ENCODE results near the gene ACOX3. TPM values are rescaled to one million over a fixed set of nuclear protein-coding genes. Genes with fewer than 3 reads are reported as not detected.

Gene ACOX3
- total and polyA plus RNA-seq, 2 of the 8 experiments (the other 6 are each of a cell fraction or from before 2014, with no cell fraction given), result 2.5 to 9.9 TPM

DNA sequence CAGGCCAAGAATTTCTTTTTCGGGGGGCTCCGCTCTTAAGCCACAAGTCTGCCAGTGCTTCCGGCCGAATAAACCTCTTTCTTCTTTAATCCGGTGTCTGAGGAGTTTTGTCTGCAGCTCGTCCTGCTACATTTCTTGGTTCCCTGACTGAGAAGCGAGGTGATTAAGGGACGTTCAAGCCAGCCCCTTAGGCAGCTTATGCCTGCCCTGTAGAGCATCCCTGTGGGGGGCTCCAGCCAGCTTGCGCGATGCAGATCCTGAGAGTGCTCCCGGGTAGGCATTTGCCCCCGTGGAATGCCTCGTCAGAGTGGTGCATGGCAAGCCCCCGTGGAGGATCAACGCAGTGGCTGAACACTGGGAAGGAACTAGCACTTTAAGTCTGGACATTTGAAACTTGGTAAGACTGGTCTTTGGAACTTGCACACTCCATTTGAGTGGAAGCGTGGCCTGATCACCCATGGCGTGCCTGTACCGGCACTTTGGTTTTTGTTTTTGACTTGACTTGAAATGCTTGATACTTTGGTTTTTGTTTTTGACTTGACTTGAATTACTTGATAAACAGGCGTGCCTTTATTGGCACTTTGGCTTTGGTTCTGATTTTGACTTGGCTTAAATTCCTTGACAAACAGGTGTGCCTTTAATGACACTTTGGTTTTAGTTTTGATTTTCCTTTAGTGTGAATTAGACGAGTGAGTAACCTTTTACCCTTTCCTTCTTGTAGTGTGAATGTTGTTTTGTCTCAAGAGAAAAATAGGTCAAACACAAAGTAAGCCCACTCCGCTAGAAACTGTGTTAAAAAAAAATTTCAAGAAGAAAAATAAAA lies 6.1 kb downstream of the ACOX3 start:
- Histone ChIP-seq H3K4ac (replicated peaks; ENCODE audit: insufficient read length, low read depth, low read length) (no peak overlapping the region), H3K79me2 (ENCODE audit: control insufficient read depth in 1 of 2, insufficient read depth in 2 of 2, low read length in 2 of 2) (peaks cover 0 to 3% of the 10 kb centered on the region in 2 experiments; a peak in 1 of 4 replicates), H3K4me3 (ENCODE audit: extremely low read depth in 1 of 4, insufficient read depth in 2 of 4, low read depth in 3 of 4, low read length in 4 of 4) (no peak overlapping the region), H2BK12ac (ENCODE audit: low read depth, low read length) (no peak overlapping the region), H3K27me3 (replicated peaks in 1 of 4; ENCODE audit: control insufficient read depth in 3 of 4, extremely low read depth in 1 of 4, insufficient read depth in 3 of 4, low read length in 3 of 4) (peaks cover 0 to 2% (median 0%) of the 10 kb centered on the region in 4 experiments; a peak in 1 of 7 replicates), H3K9ac (replicated peaks in 1 of 4; ENCODE audit: extremely low read depth in 1 of 4, low read depth in 3 of 4, low read length in 3 of 4) (no peak overlapping the region), H3K9me3 (ENCODE audit: insufficient read depth in 2 of 2, low read depth in 1 of 2, low read length in 1 of 2) (no peaks in the 10 kb centered on the region), H3K36me3 (ENCODE audit: control insufficient read depth in 2 of 4, insufficient read depth in 4 of 4, low read length in 3 of 4) (no peaks in the 10 kb centered on the region), H3K14ac (ENCODE audit: insufficient read length) (no peak overlapping the region), H3K27ac (ENCODE audit: low read depth, low read length) (no peak overlapping the region), H2BK5ac (ENCODE audit: low read depth, low read length) (no peak overlapping the region), H2AK5ac (ENCODE audit: low read depth, low read length) (no peak overlapping the region), H2BK20ac (ENCODE audit: low read length) (no peak overlapping the region), H3K23ac (ENCODE audit: insufficient read length) (no peak overlapping the region), H3K18ac (ENCODE audit: extremely low read depth, low read length) (no peak overlapping the region), H4K8ac (ENCODE audit: extremely low read depth, insufficient read depth, low read length) (no peak overlapping the region), H2BK120ac (replicated peaks; ENCODE audit: low read depth, low read length) (no peak overlapping the region), H3K4me2 (ENCODE audit: insufficient read depth in 1 of 2, low read depth in 2 of 2, low read length in 2 of 2) (no peak overlapping the region), H3K56ac (replicated peaks; ENCODE audit: insufficient read length, low read depth, low read length) (no peak overlapping the region), H4K20me1 (replicated peaks in 1 of 2; ENCODE audit: control insufficient read depth in 1 of 2, insufficient read depth in 2 of 2, low read length in 2 of 2) (no peaks in the 10 kb centered on the region), H2AFZ (ENCODE audit: low read length) (no peak overlapping the region), H3K79me1 (ENCODE audit: low read depth, low read length) (no peaks in the 10 kb centered on the region), H3K23me2 (ENCODE audit: low read depth, low read length) (no peaks in the 10 kb centered on the region), H3K4me1 (replicated peaks in 1 of 4; ENCODE audit: control insufficient read depth in 3 of 4, insufficient read depth in 4 of 4, low read length in 3 of 4) (peaks cover 0 to 11% (median 2%) of the 10 kb centered on the region in 4 experiments; a peak in 3 of 7 replicates), H4K5ac (ENCODE audit: insufficient read length, low read depth, low read length) (no peak overlapping the region), H4K91ac (replicated peaks; ENCODE audit: insufficient read length, low read length) (no peak overlapping the region), H2BK15ac (ENCODE audit: low read length) (no peak overlapping the region)
- WGBS, 2 experiments (ENCODE audit: extremely low coverage in 1 of 2, insufficient coverage in 1 of 2, insufficient read length in 1 of 2, insufficient replicate concordance in 2 of 2, low coverage in 1 of 2, low lambda C conversion rate in 2 of 2, missing lambda C conversion rate in 1 of 2), result 79% methylated on average over 19 of the region's 21 CpGs; no CpG with 5 or more reads in 1 of the 2 experiments
- TF ChIP-seq HDAC2 (IDR thresholded peaks at IDR 0.05; ENCODE audit: borderline replicate concordance in 1 of 2, low read depth in 2 of 2, low read length in 2 of 2), result no peak
- TF ChIP-seq SRF (IDR thresholded peaks at IDR 0.05; ENCODE audit: low read depth, low read length), result no peak
- TF ChIP-seq CBX8 (IDR thresholded peaks at IDR 0.05; ENCODE audit: borderline replicate concordance, low read depth, low read length), result no peak
- no peak for TF ChIP-seq CREB1 (IDR thresholded peaks at IDR 0.05)
- no peak for TF ChIP-seq SIX5 (IDR thresholded peaks at IDR 0.05; ENCODE audit: low read depth, low read length)
- TF ChIP-seq EZH2 (IDR thresholded peaks at IDR 0.05; ENCODE audit: low read depth, low read length, severe bottlenecking), result no peak
- TF ChIP-seq, protein P1, sequence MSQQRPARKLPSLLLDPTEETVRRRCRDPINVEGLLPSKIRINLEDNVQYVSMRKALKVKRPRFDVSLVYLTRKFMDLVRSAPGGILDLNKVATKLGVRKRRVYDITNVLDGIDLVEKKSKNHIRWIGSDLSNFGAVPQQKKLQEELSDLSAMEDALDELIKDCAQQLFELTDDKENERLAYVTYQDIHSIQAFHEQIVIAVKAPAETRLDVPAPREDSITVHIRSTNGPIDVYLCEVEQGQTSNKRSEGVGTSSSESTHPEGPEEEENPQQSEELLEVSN (IDR thresholded peaks at IDR 0.05), result no peak
- TF ChIP-seq PHF8 (conservative IDR thresholded peaks at IDR 0.05; ENCODE audit: low read depth, low read length), result no peak
- DNase-seq (ENCODE audit: low read depth in 1 of 2, low spot score in 2 of 2) (no peak), FAIRE-seq (no peak)
- CTCF ChIA-PET (ENCODE audit: partially characterized antibody), result interaction anchor here (0.5 to 0.6 kb wide), 2 partner anchors 9 to 1520 kb away, joined by 3 read pairs; no protein-coding TSS in a partner anchor
- POLR2A ChIA-PET (ENCODE audit: partially characterized antibody), result no interaction called here
